C4-2B (cell line): Measurements from ENCODE around the gene ASF1A.
"Not testable (repeated sequence)": the region's sequence is repeated elsewhere in the genome, so short reads cannot be mapped to it uniquely, and the experiment has no call there.

Experiments
- CTCF ChIP-seq: fragments of 450-650 bp; conservative IDR thresholded peaks from 2 replicates; pipeline ENCODE4 v1.5.1; 2017; ENCODE audit warnings: mild to moderate bottlenecking
- ZFX ChIP-seq: fragments of 450-650 bp; IDR thresholded peaks from 2 replicates; pipeline ENCODE4 v1.6.1; 2017

DNA sequence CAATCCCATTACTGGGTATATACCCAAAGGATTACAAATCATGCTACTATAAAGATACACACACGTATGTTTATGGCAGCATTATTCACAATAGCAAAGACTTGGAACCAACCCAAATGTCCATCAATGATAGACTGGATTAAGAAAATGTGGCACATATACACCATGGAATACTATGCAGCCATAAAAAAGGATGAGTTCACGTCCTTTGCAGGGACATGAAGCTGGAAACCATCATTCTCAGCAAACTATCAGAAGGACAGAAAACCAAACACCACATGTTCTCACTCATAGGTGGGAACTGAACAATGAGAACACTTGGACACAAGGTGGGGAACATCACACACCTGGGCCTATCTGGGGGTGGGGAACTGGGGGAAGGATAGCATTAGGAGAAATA is 25.1 kb upstream of the ASF1A start:
- TF ChIP-seq CTCF, ZFX: not testable (repeated sequence)
